GM23338 (cell line): ENCODE results near the gene M6PR. TPM values are rescaled to one million over a fixed set of nuclear protein-coding genes. Genes with fewer than 3 reads are reported as not detected.

Experiments used
- ATAC-seq: fragments of 200-7000 bp; cut with Tn5 transposase; 3 replicates; pipeline ENCODE4 v1.9.1; 2020
- DNase-seq: peaks from one replicate; pipeline ENCODE4 v3.0.0-alpha.2; 2015; ENCODE audit warnings: low spot score
- H2AFZ ChIP-seq: fragments of 200-600 bp; sonication (generic); 2 replicates; pipeline ENCODE4 v1.8.0; 2016; ENCODE audit warnings: antibody characterized with exemption, mild to moderate bottlenecking, moderate library complexity
- H3F3A ChIP-seq: fragments of 200-600 bp; sonication (generic); replicated peaks from 2 replicates; pipeline ENCODE4 v1.8.0; 2017; ENCODE audit warnings: antibody characterized with exemption, mixed run types, low read depth
- H3K27ac ChIP-seq: fragments of 200-600 bp; sonication (generic); 2 replicates; pipeline ENCODE4 v1.6.1; 2016; ENCODE audit warnings: low read depth
- H3K27me3 ChIP-seq: fragments of 200-600 bp; sonication (generic); 2 replicates; pipeline ENCODE4 v1.8.0; 2016; ENCODE audit warnings: mild to moderate bottlenecking, mixed run types, moderate library complexity; ENCODE audit not compliant: insufficient read depth
- H3K36me3 ChIP-seq: fragments of 200-600 bp; sonication (generic); 2 replicates; pipeline ENCODE4 v1.8.0; 2016; ENCODE audit warnings: mild to moderate bottlenecking; ENCODE audit not compliant: insufficient read depth
- H3K4me1 ChIP-seq: fragments of 200-600 bp; sonication (generic); 2 replicates; pipeline ENCODE4 v1.8.0; 2016; ENCODE audit warnings: mild to moderate bottlenecking, moderate library complexity; ENCODE audit not compliant: insufficient read depth
- H3K4me2 ChIP-seq: fragments of 200-600 bp; sonication (generic); 2 replicates; pipeline ENCODE4 v1.7.1; 2017; ENCODE audit warnings: mixed run types
- H3K4me3 ChIP-seq: fragments of 200-600 bp; sonication (generic); 2 replicates; pipeline ENCODE4 v1.6.1; 2016; ENCODE audit warnings: mixed run types
- H3K79me2 ChIP-seq: fragments of 200-600 bp; sonication (generic); replicated peaks from 2 replicates; pipeline ENCODE4 v1.8.0; 2017; ENCODE audit warnings: mild to moderate bottlenecking; ENCODE audit not compliant: insufficient read depth
- H3K9me2 ChIP-seq: fragments of 200-600 bp; sonication (generic); 2 replicates; pipeline ENCODE4 v1.8.0; 2017; ENCODE audit not compliant: insufficient read depth
- H4K20me1 ChIP-seq: fragments of 200-600 bp; sonication (generic); replicated peaks from 2 replicates; pipeline ENCODE4 v1.8.0; 2017; ENCODE audit warnings: mild to moderate bottlenecking; ENCODE audit not compliant: insufficient read depth
- H3K27ac Mint-ChIP-seq: 2 replicates; pipeline ENCODE4 v1.8.0; 2020; ENCODE audit warnings: inconsistent platforms, mild to moderate bottlenecking, moderate library complexity, mixed read lengths
- H3K27me3 Mint-ChIP-seq: 3 replicates; pipeline ENCODE4 v1.8.0; 2022; ENCODE audit warnings: low read depth, mild to moderate bottlenecking, moderate library complexity, mixed read lengths, inconsistent platforms; ENCODE audit not compliant: insufficient read depth, poor library complexity
- H3K36me3 Mint-ChIP-seq: 3 replicates; pipeline ENCODE4 v1.8.0; 2021; ENCODE audit warnings: low read depth, mild to moderate bottlenecking, inconsistent platforms, moderate library complexity, mixed read lengths
- H3K4me1 Mint-ChIP-seq: 3 replicates; pipeline ENCODE4 v1.8.0; 2020; ENCODE audit warnings: mild to moderate bottlenecking, inconsistent platforms, mixed read lengths
- H3K4me3 Mint-ChIP-seq: 3 replicates; pipeline ENCODE4 v1.8.0; 2021; ENCODE audit warnings: moderate library complexity, mild to moderate bottlenecking, inconsistent platforms, mixed read lengths
- H3K9me3 Mint-ChIP-seq: 3 replicates; pipeline ENCODE4 v1.8.0; 2020; ENCODE audit warnings: moderate library complexity, mild to moderate bottlenecking, inconsistent platforms, mixed read lengths
- CREB1 ChIP-seq: fragments of 250-450 bp; sonication (Bioruptor Pico); IDR thresholded peaks from 2 replicates; pipeline ENCODE4 v1.5.0; 2020; ENCODE audit warnings: low read depth, mild to moderate bottlenecking, moderate library complexity
- CTCF ChIP-seq, 2 experiments: fragments of 200-600 bp in 1 of 2; sonication (generic) in 1 of 2; conservative IDR thresholded peaks; 2 replicates each; pipeline versions ENCODE4 v1.5.1 to v1.6.1; 2016 to 2017; ENCODE audit warnings: antibody characterized with exemption in 2 of 2, low read depth in 2 of 2, mild to moderate bottlenecking in 2 of 2, moderate library complexity in 1 of 2
- ZNF331 ChIP-seq: fragments of 250-450 bp; sonication (Bioruptor Pico); IDR thresholded peaks from 2 replicates; pipeline ENCODE4 v1.5.0; 2020; ENCODE audit warnings: low read depth, mild to moderate bottlenecking, moderate library complexity
- ZNF462 ChIP-seq: fragments of 250-450 bp; sonication (Bioruptor Pico); IDR thresholded peaks from 2 replicates; pipeline ENCODE4 v1.5.0; 2020; ENCODE audit warnings: mild to moderate bottlenecking, moderate library complexity
- polyA plus RNA-seq: library from polyadenylated mRNA; unstranded; fragments of >200 nt; fragmentation: Nextera tagmentation; extraction: Ambion mirVana; gene quantifications from 2 replicates; pipeline ENCODE4 v1.2.1, GENCODE V29; 2016
- total RNA-seq: library from RNA; depleted of rRNA; stranded (reverse); fragments of >200 nt; shearing (Covaris generic); gene quantifications from 2 replicates; pipeline ENCODE4 v1.2.3, GENCODE V29; 2014

M6PR gene
- total and polyA plus RNA-seq, 2 experiments from 2014 or later, result 103 to 147 TPM

- Histone ChIP-seq H3K4me2 (peak overlapping the region; percentile 82), H3F3A (peaks cover 18% of the 10 kb centered on the region), H3K36me3 (peaks cover 60% of the 10 kb centered on the region), H3K4me1 (peaks cover 25% of the 10 kb centered on the region), H2AFZ (no peak overlapping the region), H3K4me3 (peak overlapping the region; percentile 76), H3K79me2 (peaks cover 74% of the 10 kb centered on the region), H3K27ac (peak overlapping the region; percentile 40; the same call in 1 of the 2 replicates), H3K9me2 (no peaks in the 10 kb centered on the region), H3K27me3 (no peaks in the 10 kb centered on the region), H4K20me1 (peaks cover 61% of the 10 kb centered on the region)
- Mint-ChIP-seq H3K4me1 (peaks cover 33% of the 10 kb centered on the region), H3K27me3 (peaks cover 10% of the 10 kb centered on the region), H3K4me3 (no peak overlapping the region), H3K36me3 (peaks cover 23% of the 10 kb centered on the region), H3K9me3 (no peaks in the 10 kb centered on the region; the same call in 1 of the 3 replicates), H3K27ac (no peak overlapping the region)
- ATAC-seq (no peak), DNase-seq (no peak)
- TF ChIP-seq ZNF331 (CRISPR knock-in tag) (no peak), CREB1 (CRISPR knock-in tag) (no peak), CTCF (conservative IDR thresholded peaks at IDR 0.05; ENCODE audit: low read depth in 2 of 2) (no peak), ZNF462 (CRISPR knock-in tag) (no peak)
Observed at GRCh38 chr12:8917031-8917430, 32.4 kb downstream of the M6PR start.
